GM12864 (cell line): Measurements from ENCODE around the gene GPS2.
A peak's percentile ranks its signal among the peaks of the same experiment; 100 is the strongest.

Experiments used
- DNase-seq: peaks from one replicate; pipeline ENCODE4 v3.0.0-alpha.2; 2011; ENCODE audit warnings: low read depth
- H3K4me3 ChIP-seq: 2 replicates; pipeline ENCODE4 v1.5.1; 2011; ENCODE audit warnings: mild to moderate bottlenecking, low read depth, low read length, control low read depth
- TF ChIP-seq, protein P1 (sequence below): IDR thresholded peaks from 2 replicates; pipeline ENCODE4 v1.5.1; 2011; ENCODE audit warnings: low read depth, mild to moderate bottlenecking, moderate library complexity, low read length, control low read depth, inconsistent platforms; ENCODE audit errors: missing control alignments

The GPS2 gene

DNA sequence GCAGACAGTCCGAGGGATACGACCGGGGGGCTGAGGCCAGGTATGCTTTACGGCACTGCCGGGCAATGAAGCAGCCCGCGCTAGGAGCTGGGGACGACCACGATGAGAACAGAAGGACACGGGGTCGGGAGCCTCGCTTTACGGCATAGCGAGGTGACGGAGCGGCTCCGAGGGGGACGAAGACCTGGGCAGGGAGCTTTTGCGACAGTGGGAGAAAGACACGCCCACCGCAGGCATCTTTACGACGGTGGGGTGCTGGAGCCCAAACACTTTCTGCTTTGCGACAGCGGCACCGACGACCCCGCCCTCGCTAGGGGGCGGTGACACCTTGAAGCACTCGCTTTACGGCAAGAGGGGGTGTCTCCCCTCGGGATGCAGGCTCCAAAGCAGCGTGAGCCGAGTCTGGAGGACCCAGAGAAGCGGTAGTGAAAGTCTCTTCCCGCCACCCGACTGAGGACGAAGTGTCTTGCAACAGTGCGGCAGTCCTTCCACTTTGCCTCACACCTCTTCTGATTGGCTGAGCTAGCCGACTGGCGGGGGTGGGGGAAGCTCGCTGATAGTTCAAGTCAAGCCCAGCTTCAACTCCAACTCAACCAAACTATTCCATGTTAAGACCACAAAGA lies 14.3 kb upstream of the GPS2 start:
- DNase-seq = peak; percentile 99
- TF ChIP-seq, protein P1, sequence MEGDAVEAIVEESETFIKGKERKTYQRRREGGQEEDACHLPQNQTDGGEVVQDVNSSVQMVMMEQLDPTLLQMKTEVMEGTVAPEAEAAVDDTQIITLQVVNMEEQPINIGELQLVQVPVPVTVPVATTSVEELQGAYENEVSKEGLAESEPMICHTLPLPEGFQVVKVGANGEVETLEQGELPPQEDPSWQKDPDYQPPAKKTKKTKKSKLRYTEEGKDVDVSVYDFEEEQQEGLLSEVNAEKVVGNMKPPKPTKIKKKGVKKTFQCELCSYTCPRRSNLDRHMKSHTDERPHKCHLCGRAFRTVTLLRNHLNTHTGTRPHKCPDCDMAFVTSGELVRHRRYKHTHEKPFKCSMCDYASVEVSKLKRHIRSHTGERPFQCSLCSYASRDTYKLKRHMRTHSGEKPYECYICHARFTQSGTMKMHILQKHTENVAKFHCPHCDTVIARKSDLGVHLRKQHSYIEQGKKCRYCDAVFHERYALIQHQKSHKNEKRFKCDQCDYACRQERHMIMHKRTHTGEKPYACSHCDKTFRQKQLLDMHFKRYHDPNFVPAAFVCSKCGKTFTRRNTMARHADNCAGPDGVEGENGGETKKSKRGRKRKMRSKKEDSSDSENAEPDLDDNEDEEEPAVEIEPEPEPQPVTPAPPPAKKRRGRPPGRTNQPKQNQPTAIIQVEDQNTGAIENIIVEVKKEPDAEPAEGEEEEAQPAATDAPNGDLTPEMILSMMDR = no peak
- peak overlapping the region; percentile 65 for H3K4me3 ChIP-seq

DNA sequence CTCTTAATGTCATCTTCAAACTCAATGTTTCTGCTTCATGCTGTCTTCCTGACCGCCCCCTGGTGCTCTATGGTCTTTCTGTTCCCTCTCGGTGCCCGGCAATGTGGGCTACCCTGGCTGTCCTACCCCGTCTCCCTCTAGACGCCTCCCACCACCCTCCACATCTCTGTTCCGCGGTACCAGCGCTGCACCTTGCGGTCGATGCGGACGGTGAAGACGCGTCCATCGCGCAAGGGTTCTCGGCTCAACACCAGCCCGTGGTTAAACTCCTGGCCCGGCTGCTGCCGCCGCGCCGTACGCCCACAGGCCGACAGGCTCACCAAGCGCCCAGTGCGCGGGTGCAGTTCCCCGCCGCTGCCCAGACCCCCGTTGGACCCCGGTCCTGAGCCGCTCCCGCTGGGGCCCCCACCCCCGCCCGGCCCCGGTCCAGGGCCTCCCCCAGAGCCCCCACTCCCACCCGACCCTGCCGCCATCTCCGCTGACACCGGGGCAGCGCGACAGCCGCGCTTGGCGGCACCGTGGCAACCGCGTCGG lies 13.7 kb upstream of the GPS2 start, which contains the start of gene NEURL4:
TSS of gene NEURL4 (minus strand) at position 496 of the 534 bp plus-strand sequence. CDS start at position 473, 23 bp downstream.
- H3K4me3 ChIP-seq = peak within 1 kb of the TSS; percentile 65
- DNase-seq = no peak
- TF ChIP-seq, protein P1 = no peak

DNA sequence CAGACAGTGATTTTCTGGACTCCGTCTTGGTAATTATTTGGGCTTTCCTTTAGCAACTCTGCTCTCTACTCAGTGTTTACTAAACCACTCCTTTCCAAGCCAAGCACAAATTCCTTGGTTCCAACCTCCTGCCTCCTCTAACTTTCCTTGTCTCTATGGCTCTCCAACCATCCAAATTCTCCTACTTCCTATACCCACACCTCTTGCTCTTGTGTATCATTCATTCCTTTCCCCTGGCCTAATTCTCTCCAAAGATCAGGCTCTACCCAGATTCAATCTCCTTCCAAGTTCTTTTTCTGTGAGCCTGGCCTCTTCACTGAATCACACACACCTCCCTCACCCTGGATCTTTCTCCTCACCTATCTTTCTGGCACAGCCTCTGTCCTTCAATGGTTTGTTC lies 12.8 kb upstream of the GPS2 start:
- DNase-seq = no peak
- peak overlapping the region; percentile 65; the same call in 1 of the 2 replicates for H3K4me3 ChIP-seq
- TF ChIP-seq, protein P1 = no peak

DNA sequence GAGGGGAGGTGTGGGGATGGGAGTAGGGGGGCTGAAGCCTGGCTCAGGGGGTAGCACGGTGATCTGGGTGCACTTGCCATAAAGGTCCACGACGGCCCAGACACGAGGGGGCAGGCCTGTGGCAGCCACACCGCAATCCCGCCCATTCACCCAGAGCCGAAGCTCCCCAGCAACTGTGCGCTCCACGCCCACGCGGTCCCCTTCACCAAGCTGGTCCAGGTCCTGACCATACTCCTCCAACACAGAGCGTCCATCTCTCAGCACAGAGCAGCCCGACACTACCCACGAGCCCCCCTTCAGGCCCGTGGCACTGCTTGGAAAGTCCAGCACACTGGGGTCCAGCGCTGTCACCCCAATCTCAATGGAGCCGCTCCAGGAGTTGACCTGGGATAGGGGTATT lies 12.3 kb upstream of the GPS2 start:
- no peak for DNase-seq
- H3K4me3 ChIP-seq = no peak overlapping the region
- TF ChIP-seq, protein P1 = no peak

DNA sequence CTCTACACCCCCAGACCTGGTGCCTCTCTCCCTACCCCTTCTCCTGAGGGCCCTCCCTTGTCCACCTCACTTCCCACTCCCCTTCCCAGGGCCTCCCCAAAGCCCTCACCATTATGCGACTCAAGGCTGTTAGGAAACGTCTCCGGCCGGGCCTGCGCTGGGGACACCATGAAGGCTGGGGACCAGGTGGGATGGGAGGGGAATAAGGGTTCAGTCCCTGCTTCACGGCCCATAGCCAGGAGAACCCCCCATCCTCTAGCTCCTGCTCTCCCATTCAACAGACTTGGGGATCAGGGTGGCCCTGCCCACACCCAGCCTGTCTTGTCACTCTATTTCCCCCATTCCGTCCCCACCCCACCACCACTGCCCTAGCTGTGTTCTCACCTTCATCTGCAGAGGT lies 11.9 kb upstream of the GPS2 start:
- H3K4me3 ChIP-seq = no peak overlapping the region
- TF ChIP-seq, protein P1 = no peak
- DNase-seq = no peak

DNA sequence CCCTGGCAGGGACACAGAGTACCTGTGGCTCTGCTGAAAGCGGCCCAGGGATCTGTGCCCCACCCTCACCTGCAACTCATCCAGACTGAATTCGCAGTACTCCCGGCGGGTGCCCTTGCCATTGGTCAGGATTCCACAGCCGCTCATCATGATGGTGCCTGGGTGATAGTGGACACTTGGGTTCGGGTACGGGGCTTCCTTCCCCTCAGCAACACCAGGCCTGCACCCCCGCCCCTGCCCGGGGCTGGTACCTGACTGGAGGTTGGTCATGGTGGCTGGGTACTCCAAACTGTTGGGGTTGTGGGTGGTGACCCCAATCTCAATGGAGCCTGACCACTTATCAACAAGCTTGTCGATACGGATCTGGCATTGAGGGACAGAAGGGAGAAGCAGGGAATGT lies 11.0 kb upstream of the GPS2 start:
- DNase-seq = no peak
- no peak overlapping the region for H3K4me3 ChIP-seq
- TF ChIP-seq, protein P1 = no peak

DNA sequence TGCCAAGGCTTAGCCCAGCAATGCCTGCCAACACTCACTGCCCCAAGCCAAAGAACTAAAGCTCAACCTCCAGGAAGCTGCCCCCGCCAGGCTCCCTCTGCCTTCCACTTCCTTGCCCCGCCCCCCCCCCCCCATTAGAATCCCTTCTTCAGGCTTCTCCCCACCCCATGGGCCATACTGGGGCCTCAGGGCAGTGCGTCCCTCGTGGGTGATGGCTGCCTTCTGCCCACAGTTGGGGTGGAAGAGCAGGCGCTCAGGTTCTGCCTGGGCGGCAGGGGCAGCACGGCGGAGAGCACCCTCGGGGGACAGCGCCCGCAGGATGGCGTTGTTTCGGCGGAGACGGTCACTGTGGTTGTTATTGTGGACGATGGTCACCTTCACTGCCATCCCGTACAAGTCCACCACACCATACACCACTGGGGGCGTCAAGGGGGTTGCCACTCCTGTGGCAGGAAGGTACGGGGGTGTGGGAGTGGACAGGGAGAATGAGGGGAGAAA lies 9.9 kb upstream of the GPS2 start:
- TF ChIP-seq, protein P1 = no peak
- DNase-seq = no peak

More for the DNA sequence above, 9.9 kb upstream of the GPS2 start:
- H3K4me3 ChIP-seq = no peak overlapping the region
